Right lobe of liver (tissue), 4 donors: ENCODE measurements around the gene PLK1.

ENCODE experiments used
- POLR2A ChIP-seq: fragments of 450-650 bp; IDR thresholded peaks from one replicate; pipeline ENCODE4 v1.6.1; 2017; ENCODE audit warnings: antibody characterized with exemption, mild to moderate bottlenecking
- TF ChIP-seq, protein P1 (sequence below), 4 donors: fragments of 200-600 bp in 3 of 4; fragments of 450-650 bp in 1 of 4; IDR thresholded peaks; one replicate each; pipeline versions ENCODE4 v1.5.1 to v1.8.0; 2016 to 2022; ENCODE audit warnings: antibody characterized with exemption in 4 of 4, mild to moderate bottlenecking in 2 of 4
- donor health status: DM: no; HTN: no; CAD: no.
- donor health status: DM: no; HTN: no; CAD: no.
- donor health status: DM: no; HTN: yes; CAD: no.

DNA sequence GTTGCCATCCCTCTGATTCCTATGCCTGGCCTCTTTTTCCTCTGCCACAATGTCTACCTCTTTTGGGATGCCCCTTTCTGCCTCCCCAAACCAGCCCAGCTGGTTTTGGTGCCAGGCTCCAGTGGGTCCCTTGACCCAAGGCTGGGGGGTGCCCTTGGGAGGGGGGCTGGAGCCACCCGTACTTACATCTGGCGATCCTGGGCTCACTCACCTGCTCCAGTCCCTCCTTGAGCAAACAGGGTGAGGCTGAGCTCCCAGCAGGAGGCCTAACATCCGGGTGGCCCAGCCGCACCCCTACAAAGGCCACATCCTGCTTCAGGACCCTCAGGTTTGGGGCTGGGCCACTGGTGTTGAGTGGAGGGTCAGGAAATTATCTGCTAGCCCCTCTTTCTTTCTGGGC lies 33.1 kb downstream of the PLK1 start:
- TF ChIP-seq POLR2A: no peak
- TF ChIP-seq, protein P1, sequence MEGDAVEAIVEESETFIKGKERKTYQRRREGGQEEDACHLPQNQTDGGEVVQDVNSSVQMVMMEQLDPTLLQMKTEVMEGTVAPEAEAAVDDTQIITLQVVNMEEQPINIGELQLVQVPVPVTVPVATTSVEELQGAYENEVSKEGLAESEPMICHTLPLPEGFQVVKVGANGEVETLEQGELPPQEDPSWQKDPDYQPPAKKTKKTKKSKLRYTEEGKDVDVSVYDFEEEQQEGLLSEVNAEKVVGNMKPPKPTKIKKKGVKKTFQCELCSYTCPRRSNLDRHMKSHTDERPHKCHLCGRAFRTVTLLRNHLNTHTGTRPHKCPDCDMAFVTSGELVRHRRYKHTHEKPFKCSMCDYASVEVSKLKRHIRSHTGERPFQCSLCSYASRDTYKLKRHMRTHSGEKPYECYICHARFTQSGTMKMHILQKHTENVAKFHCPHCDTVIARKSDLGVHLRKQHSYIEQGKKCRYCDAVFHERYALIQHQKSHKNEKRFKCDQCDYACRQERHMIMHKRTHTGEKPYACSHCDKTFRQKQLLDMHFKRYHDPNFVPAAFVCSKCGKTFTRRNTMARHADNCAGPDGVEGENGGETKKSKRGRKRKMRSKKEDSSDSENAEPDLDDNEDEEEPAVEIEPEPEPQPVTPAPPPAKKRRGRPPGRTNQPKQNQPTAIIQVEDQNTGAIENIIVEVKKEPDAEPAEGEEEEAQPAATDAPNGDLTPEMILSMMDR (IDR thresholded peaks at IDR 0.05): no peak
